Measurements from ENCODE around the gene FGF4. TPM values are rescaled to one million over a fixed set of nuclear protein-coding genes. Genes with fewer than 3 reads are reported as not detected.

The FGF4 gene
- total RNA-seq, 2 experiments from 2014 or later = not detected

DNA sequence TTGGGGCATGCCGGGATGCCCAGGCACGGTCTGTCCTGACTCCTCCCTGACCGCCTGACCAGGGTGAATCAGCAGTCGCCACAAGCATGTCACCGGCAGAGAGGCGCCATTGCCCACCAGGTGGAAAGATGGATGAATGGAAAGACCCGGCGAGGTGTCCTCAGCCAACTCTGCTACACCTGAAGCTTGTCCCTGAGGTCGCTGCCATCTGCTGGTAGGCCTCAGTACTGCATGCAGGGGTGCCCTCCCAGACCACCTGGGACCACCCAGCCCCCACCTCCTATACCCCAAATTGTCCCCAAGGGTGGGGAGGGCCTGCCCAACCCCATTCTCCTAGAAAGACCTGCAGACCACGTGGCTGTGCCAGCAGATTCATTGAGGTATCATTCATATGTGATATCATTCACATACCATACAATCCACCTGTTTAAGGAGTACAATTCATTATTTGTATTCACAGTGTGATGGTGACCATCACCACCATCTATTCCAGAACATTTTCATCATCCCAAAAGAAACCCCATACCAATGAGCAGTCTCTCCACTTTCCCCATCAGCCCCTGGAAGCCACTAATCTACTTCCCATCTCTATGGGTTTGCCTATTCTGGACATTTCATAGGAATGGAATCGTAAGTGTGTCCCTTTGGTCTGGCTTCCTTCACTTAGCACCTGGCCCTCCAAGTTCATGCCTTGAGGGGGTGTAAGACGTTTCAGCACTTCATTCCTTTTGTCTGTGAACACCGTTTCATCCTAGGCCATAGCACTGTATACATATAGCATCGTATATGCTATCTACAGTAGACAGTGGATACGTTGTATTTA, 26.6 kb upstream of the FGF4 start:
- Histone ChIP-seq H3K9me3 (ENCODE audit: low read length) (no peaks in the 10 kb centered on the region), H4K20me1 (ENCODE audit: insufficient read depth, low read length) (no peaks in the 10 kb centered on the region), H3K79me2 (ENCODE audit: insufficient read depth, low read depth, low read length) (no peaks in the 10 kb centered on the region), H3K9me2 (ENCODE audit: insufficient read depth, low read length) (no peaks in the 10 kb centered on the region), H3K4me3 (ENCODE audit: low read depth, low read length, poor library complexity, severe bottlenecking) (no peak overlapping the region), H3K4me2 (ENCODE audit: low read length) (no peak overlapping the region), H3K36me3 (ENCODE audit: insufficient read depth, low read length) (no peaks in the 10 kb centered on the region), H3K27ac (ENCODE audit: low read depth, low read length, poor library complexity, severe bottlenecking) (no peak overlapping the region), H3K4me1 (ENCODE audit: insufficient read depth, low read length, poor library complexity, severe bottlenecking) (no peaks in the 10 kb centered on the region), H2AFZ (ENCODE audit: low read length) (no peak overlapping the region)
- CTCF ChIA-PET (ENCODE audit: unreplicated experiment) = no interaction called here
- DNase-seq (ENCODE audit: low spot score) = peak; percentile 27
- TF ChIP-seq, protein P1, sequence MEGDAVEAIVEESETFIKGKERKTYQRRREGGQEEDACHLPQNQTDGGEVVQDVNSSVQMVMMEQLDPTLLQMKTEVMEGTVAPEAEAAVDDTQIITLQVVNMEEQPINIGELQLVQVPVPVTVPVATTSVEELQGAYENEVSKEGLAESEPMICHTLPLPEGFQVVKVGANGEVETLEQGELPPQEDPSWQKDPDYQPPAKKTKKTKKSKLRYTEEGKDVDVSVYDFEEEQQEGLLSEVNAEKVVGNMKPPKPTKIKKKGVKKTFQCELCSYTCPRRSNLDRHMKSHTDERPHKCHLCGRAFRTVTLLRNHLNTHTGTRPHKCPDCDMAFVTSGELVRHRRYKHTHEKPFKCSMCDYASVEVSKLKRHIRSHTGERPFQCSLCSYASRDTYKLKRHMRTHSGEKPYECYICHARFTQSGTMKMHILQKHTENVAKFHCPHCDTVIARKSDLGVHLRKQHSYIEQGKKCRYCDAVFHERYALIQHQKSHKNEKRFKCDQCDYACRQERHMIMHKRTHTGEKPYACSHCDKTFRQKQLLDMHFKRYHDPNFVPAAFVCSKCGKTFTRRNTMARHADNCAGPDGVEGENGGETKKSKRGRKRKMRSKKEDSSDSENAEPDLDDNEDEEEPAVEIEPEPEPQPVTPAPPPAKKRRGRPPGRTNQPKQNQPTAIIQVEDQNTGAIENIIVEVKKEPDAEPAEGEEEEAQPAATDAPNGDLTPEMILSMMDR (conservative IDR thresholded peaks at IDR 0.05; ENCODE audit: low read length) = peak; percentile 81
- no peak for TF ChIP-seq EZH2phosphoT487 (IDR thresholded peaks at IDR 0.05; ENCODE audit: borderline replicate concordance, low read depth, low read length)
- no TSS peak for BruUV-seq (replicated peaks)
- POLR2A ChIA-PET = interaction anchor here (0.7 kb wide), 1 partner anchor 33 kb away, joined by 3 read pairs; no protein-coding TSS in a partner anchor
- intact Hi-C loops (cut with micrococcal nuclease; ENCODE audit: unreplicated experiment) = loop anchor here (1.0 to 5.0 kb wide), 2 partner anchors 84 to 115 kb away; no protein-coding TSS in a partner anchor

DNA sequence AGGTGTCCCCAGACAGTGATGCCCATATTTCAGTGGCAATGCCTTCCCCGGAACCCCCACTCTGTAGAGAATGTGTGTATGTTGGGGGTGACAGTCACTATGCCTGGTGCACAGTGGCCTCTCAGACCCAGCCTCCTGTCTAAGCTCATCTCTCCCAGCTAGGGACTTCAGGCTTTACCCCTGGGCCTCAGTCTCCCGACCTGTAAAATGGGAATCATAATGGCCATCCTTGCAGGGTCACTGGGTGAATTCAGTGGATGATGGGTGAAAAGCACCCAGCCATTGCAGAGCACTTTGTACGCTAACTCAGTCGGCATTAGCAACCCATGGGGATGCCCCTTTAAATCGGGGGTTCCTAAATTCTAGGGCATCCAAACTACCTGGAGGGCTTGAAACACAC, 25.1 kb upstream of the FGF4 start:
- no peaks in the 10 kb centered on the region for H3K36me3 ChIP-seq (ENCODE audit: insufficient read depth, low read length)
- H2AFZ ChIP-seq (ENCODE audit: low read length) = no peak overlapping the region
- no TSS peak for BruUV-seq (replicated peaks)
- H3K4me3 ChIP-seq (ENCODE audit: low read depth, low read length, poor library complexity, severe bottlenecking) = no peak overlapping the region
- H3K27ac ChIP-seq (ENCODE audit: low read depth, low read length, poor library complexity, severe bottlenecking) = no peak overlapping the region
- CTCF ChIA-PET (ENCODE audit: unreplicated experiment) = no interaction called here
- H3K9me3 ChIP-seq (ENCODE audit: low read length) = no peaks in the 10 kb centered on the region
- TF ChIP-seq, protein P1 (conservative IDR thresholded peaks at IDR 0.05; ENCODE audit: low read length) = no peak
- no peak for TF ChIP-seq EZH2phosphoT487 (IDR thresholded peaks at IDR 0.05; ENCODE audit: borderline replicate concordance, low read depth, low read length)
- intact Hi-C loops (cut with micrococcal nuclease; ENCODE audit: unreplicated experiment) = loop anchor here (5.0 kb wide), 1 partner anchor 83 kb away; no protein-coding TSS in a partner anchor
- no peaks in the 10 kb centered on the region for H3K79me2 ChIP-seq (ENCODE audit: insufficient read depth, low read depth, low read length)
- no peaks in the 10 kb centered on the region for H3K4me1 ChIP-seq (ENCODE audit: insufficient read depth, low read length, poor library complexity, severe bottlenecking)
- no peak overlapping the region for H3K4me2 ChIP-seq (ENCODE audit: low read length)
- H4K20me1 ChIP-seq (ENCODE audit: insufficient read depth, low read length) = no peaks in the 10 kb centered on the region
- no peak for DNase-seq (ENCODE audit: low spot score)
- POLR2A ChIA-PET = no interaction called here
- no peaks in the 10 kb centered on the region for H3K9me2 ChIP-seq (ENCODE audit: insufficient read depth, low read length)

- ChIA-PET POLR2A (no interaction called here), CTCF (ENCODE audit: unreplicated experiment) (no interaction called here)
- Histone ChIP-seq H3K4me2 (ENCODE audit: low read length) (no peak overlapping the region), H2AFZ (ENCODE audit: low read length) (peak overlapping the region; percentile 12; the same call in 1 of the 2 replicates), H3K79me2 (ENCODE audit: insufficient read depth, low read depth, low read length) (no peaks in the 10 kb centered on the region), H3K9me2 (ENCODE audit: insufficient read depth, low read length) (no peaks in the 10 kb centered on the region), H3K27ac (ENCODE audit: low read depth, low read length, poor library complexity, severe bottlenecking) (no peak overlapping the region), H3K36me3 (ENCODE audit: insufficient read depth, low read length) (no peaks in the 10 kb centered on the region), H4K20me1 (ENCODE audit: insufficient read depth, low read length) (no peaks in the 10 kb centered on the region), H3K4me3 (ENCODE audit: low read depth, low read length, poor library complexity, severe bottlenecking) (no peak overlapping the region), H3K4me1 (ENCODE audit: insufficient read depth, low read length, poor library complexity, severe bottlenecking) (no peaks in the 10 kb centered on the region), H3K9me3 (ENCODE audit: low read length) (no peaks in the 10 kb centered on the region)
- TF ChIP-seq EZH2phosphoT487 (IDR thresholded peaks at IDR 0.05; ENCODE audit: borderline replicate concordance, low read depth, low read length) = no peak
- TF ChIP-seq, protein P1 (conservative IDR thresholded peaks at IDR 0.05; ENCODE audit: low read length) = no peak
- intact Hi-C loops (cut with micrococcal nuclease; ENCODE audit: unreplicated experiment) = no loop called here
- DNase-seq (ENCODE audit: low spot score) = peak; percentile 54
- no TSS peak for BruUV-seq (replicated peaks)
Measured at GRCh38 chr11:69799582-69799981, 24.4 kb upstream of the FGF4 start.
